HEK293 (cell line): ENCODE data around the gene H2BK1.

Experiments
- CTCF ChIA-PET: fragments of 350-600 bp; formaldehyde crosslinking; extraction: SDS; loops from one replicate; lab custom pipeline; 2021; ENCODE audit warnings: antibody characterized with exemption; lab: Yijun Ruan, JAX
- POLR2A ChIA-PET: fragments of 300-600 bp; formaldehyde crosslinking; extraction: SDS; loops from one replicate; lab custom pipeline; 2020; ENCODE audit warnings: antibody characterized with exemption, inconsistent platforms; lab: Yijun Ruan, JAX
- H3K27ac ChIP-seq: fragments of 200-500 bp; sonication (Bioruptor generic); 2 replicates; pipeline ENCODE4 v1.5.1; 2014; ENCODE audit warnings: low read depth, low read length, control low read depth, inconsistent platforms; ENCODE audit errors: extremely low read depth
- H3K36me3 ChIP-seq, 2 experiments: fragments of 200-500 bp in 1 of 2; sonication (Bioruptor generic) in 1 of 2; 1 replicate in 1 of 2; 2 replicates in 1 of 2; pipeline ENCODE4 v1.5.1; 2014 to 2017; ENCODE audit warnings: inconsistent platforms in 2 of 2, low read length in 2 of 2; ENCODE audit not compliant: control insufficient read depth in 2 of 2, insufficient read depth in 1 of 2
- H3K4me1 ChIP-seq: fragments of 200-500 bp; sonication (Bioruptor generic); 2 replicates; pipeline ENCODE4 v1.5.1; 2014; ENCODE audit warnings: mild to moderate bottlenecking, low read length, inconsistent platforms; ENCODE audit not compliant: control insufficient read depth, insufficient read depth
- H3K4me3 ChIP-seq: 2 replicates; pipeline ENCODE4 v1.5.1; 2011; ENCODE audit warnings: low read depth, mild to moderate bottlenecking, control low read depth, low read length, moderate library complexity
- H3K9me3 ChIP-seq: fragments of 200-500 bp; sonication (Bioruptor generic); 2 replicates; pipeline ENCODE4 v1.5.1; 2014; ENCODE audit warnings: low read depth, low read length, inconsistent platforms; ENCODE audit not compliant: control insufficient read depth, insufficient read depth
- BCL11B ChIP-seq: fragments of 450-650 bp; formaldehyde crosslinking; IDR thresholded peaks from 2 replicates; pipeline ENCODE4 v1.5.1; 2016; ENCODE audit warnings: low read depth, missing biosample characterization, missing genetic modification characterization
- GLI4 ChIP-seq: fragments of 450-650 bp; formaldehyde crosslinking; IDR thresholded peaks from 2 replicates; pipeline ENCODE4 v1.5.1; 2016; ENCODE audit warnings: missing biosample characterization, missing genetic modification characterization
- HIC1 ChIP-seq: fragments of 450-650 bp; formaldehyde crosslinking; IDR thresholded peaks from 2 replicates; pipeline ENCODE4 v1.5.1; 2016; ENCODE audit warnings: missing biosample characterization, missing genetic modification characterization
- HOXD13 ChIP-seq: sonication (generic); formaldehyde crosslinking; IDR thresholded peaks from 2 replicates; pipeline ENCODE4 v1.8.0; 2022; ENCODE audit warnings: missing genetic modification reagents, borderline replicate concordance
- PRDM2 ChIP-seq: fragments of 450-650 bp; formaldehyde crosslinking; IDR thresholded peaks from 2 replicates; pipeline ENCODE4 v1.5.1; 2016; ENCODE audit warnings: missing biosample characterization, missing genetic modification characterization, borderline replicate concordance
- SCRT2 ChIP-seq: fragments of 450-650 bp; formaldehyde crosslinking; IDR thresholded peaks from 2 replicates; pipeline ENCODE4 v1.5.1; 2016; ENCODE audit warnings: missing biosample characterization, missing genetic modification characterization
- ZBTB20 ChIP-seq: fragments of 450-650 bp; formaldehyde crosslinking; IDR thresholded peaks from 2 replicates; pipeline ENCODE4 v1.5.1; 2016; ENCODE audit warnings: missing biosample characterization, missing genetic modification characterization
- ZBTB7A ChIP-seq: fragments of 450-650 bp; formaldehyde crosslinking; IDR thresholded peaks from 2 replicates; pipeline ENCODE4 v1.5.1; 2016; ENCODE audit warnings: low read depth, missing biosample characterization, missing genetic modification characterization
- ZNF24 ChIP-seq: fragments of 450-650 bp; formaldehyde crosslinking; IDR thresholded peaks from 2 replicates; pipeline ENCODE4 v1.5.1; 2016; ENCODE audit warnings: missing biosample characterization, missing genetic modification characterization
- ZNF266 ChIP-seq: fragments of 450-650 bp; formaldehyde crosslinking; IDR thresholded peaks from 2 replicates; pipeline ENCODE4 v1.5.1; 2016; ENCODE audit warnings: missing biosample characterization, missing genetic modification characterization, low read depth
- ZNF341 ChIP-seq: fragments of 450-650 bp; formaldehyde crosslinking; IDR thresholded peaks from 2 replicates; pipeline ENCODE4; 2016; ENCODE audit warnings: low read depth, missing biosample characterization, missing genetic modification characterization
- ZNF391 ChIP-seq: fragments of 450-650 bp; formaldehyde crosslinking; IDR thresholded peaks from 2 replicates; pipeline ENCODE4 v1.5.1; 2016; ENCODE audit warnings: low read depth, missing biosample characterization, missing genetic modification characterization, borderline replicate concordance
- ZNF423 ChIP-seq: fragments of 450-650 bp; formaldehyde crosslinking; IDR thresholded peaks from 2 replicates; pipeline ENCODE4 v1.5.1; 2016; ENCODE audit warnings: missing biosample characterization, missing genetic modification characterization
- ZNF449 ChIP-seq: fragments of 450-650 bp; formaldehyde crosslinking; IDR thresholded peaks from 2 replicates; pipeline ENCODE4 v1.5.1; 2017; ENCODE audit warnings: missing biosample characterization, mild to moderate bottlenecking, missing genetic modification characterization, moderate library complexity
- ZNF521 ChIP-seq: fragments of 450-650 bp; formaldehyde crosslinking; IDR thresholded peaks from 2 replicates; pipeline ENCODE4 v1.5.1; 2017; ENCODE audit warnings: missing biosample characterization, mild to moderate bottlenecking, missing genetic modification characterization
- ZNF600 ChIP-seq: fragments of 450-650 bp; formaldehyde crosslinking; IDR thresholded peaks from 2 replicates; pipeline ENCODE4 v1.5.1; 2016; ENCODE audit warnings: missing biosample characterization, missing genetic modification characterization
- ZNF76 ChIP-seq: fragments of 450-650 bp; formaldehyde crosslinking; IDR thresholded peaks from 2 replicates; pipeline ENCODE4; 2016; ENCODE audit warnings: low read depth, missing biosample characterization, missing genetic modification characterization, borderline replicate concordance
- ZNF776 ChIP-seq: fragments of 450-650 bp; formaldehyde crosslinking; IDR thresholded peaks from 2 replicates; pipeline ENCODE4 v1.5.0; 2017; ENCODE audit warnings: missing biosample characterization, missing genetic modification characterization, borderline replicate concordance
- ZNF843 ChIP-seq: fragments of 450-650 bp; formaldehyde crosslinking; IDR thresholded peaks from 2 replicates; pipeline ENCODE4 v1.5.1; 2016; ENCODE audit warnings: missing biosample characterization, missing genetic modification characterization

H2BK1 gene

GRCh38 chr7:151213826-151214225 is 3.5 kb upstream of the H2BK1 start:
- H3K27ac ChIP-seq: no peak overlapping the region
- no peaks in the 10 kb centered on the region for H3K9me3 ChIP-seq
- ChIA-PET CTCF (interaction anchor here (1.2 kb wide), 1 partner anchor 30 kb away, joined by 4 read pairs; no protein-coding TSS in a partner anchor), POLR2A (interaction anchor here (1.3 to 1.8 kb wide), 2 partner anchors 9 to 13 kb away, joined by 5 to 7 read pairs; partner anchors contain the start of gene ABCF2)
- H3K4me3 ChIP-seq: no peak overlapping the region
- H3K4me1 ChIP-seq: no peaks in the 10 kb centered on the region
- H3K36me3 ChIP-seq: peaks cover 15 to 75% of the 10 kb centered on the region in 2 experiments; a peak in 2 of 3 replicates
- no peak for TF ChIP-seq BCL11B (tag by site-specific recombination)
- TF ChIP-seq ZNF776 (tag by site-specific recombination): no peak
- TF ChIP-seq ZNF521 (tag by site-specific recombination): no peak
- no peak for TF ChIP-seq ZNF843
- TF ChIP-seq SCRT2 (tag by site-specific recombination): no peak
- no peak for TF ChIP-seq ZNF341 (tag by site-specific recombination)
- no peak for TF ChIP-seq PRDM2 (tag by site-specific recombination)
- no peak for TF ChIP-seq ZNF266 (tag by site-specific recombination)

- Histone ChIP-seq H3K36me3 (peaks cover 11 to 63% of the 10 kb centered on the region in 2 experiments; a peak in 2 of 3 replicates), H3K4me1 (no peaks in the 10 kb centered on the region), H3K27ac (no peak overlapping the region), H3K4me3 (no peak overlapping the region), H3K9me3 (no peaks in the 10 kb centered on the region)
- ChIA-PET CTCF (no interaction called here), POLR2A (interaction anchor here (0.9 kb wide), 1 partner anchor 20 kb away, joined by 3 read pairs; the partner anchor contains the start of gene CHPF2)
- no peak for TF ChIP-seq HIC1
- no peak for TF ChIP-seq PRDM2 (tag by site-specific recombination)
- no peak for TF ChIP-seq GLI4 (tag by site-specific recombination)
- TF ChIP-seq ZNF391 (tag by site-specific recombination): no peak
- no peak for TF ChIP-seq ZNF600
- no peak for TF ChIP-seq ZBTB20 (tag by site-specific recombination)
- no peak for TF ChIP-seq ZNF423 (tag by site-specific recombination)
- TF ChIP-seq ZNF76 (tag by site-specific recombination): no peak
- no peak for TF ChIP-seq ZNF24 (tag by site-specific recombination)
- no peak for TF ChIP-seq ZBTB7A (tag by site-specific recombination)
- no peak for TF ChIP-seq HOXD13 (CRISPR knock-in tag)
- no peak for TF ChIP-seq ZNF449
Observed at GRCh38 chr7:151212626-151213025, 2.3 kb upstream of the H2BK1 start.
